Mesothelial cell of epicardium (in vitro differentiated cells): ENCODE data around the gene HOXB3. TPM values are rescaled to one million over a fixed set of nuclear protein-coding genes. Genes with fewer than 3 reads are reported as not detected.
A peak's percentile ranks its signal among the peaks of the same experiment; 100 is the strongest.

Experiments used
- DNase-seq, 2 experiments: peaks; one replicate each; pipeline ENCODE4 v3.0.0; 2021; ENCODE audit warnings: low spot score in 2 of 2; ENCODE audit not compliant: unreplicated experiment in 2 of 2
- H3K27ac Mint-ChIP-seq: 2 replicates; pipeline ENCODE4 v1.8.0; 2021; ENCODE audit warnings: mixed read lengths
- H3K27me3 Mint-ChIP-seq: 2 replicates; pipeline ENCODE4 v1.8.0; 2021; ENCODE audit warnings: low read depth, mixed read lengths
- H3K36me3 Mint-ChIP-seq: 2 replicates; pipeline ENCODE4 v1.8.0; 2021; ENCODE audit warnings: mixed read lengths
- H3K4me1 Mint-ChIP-seq: 2 replicates; pipeline ENCODE4 v1.8.0; 2021; ENCODE audit warnings: mixed read lengths
- H3K4me3 Mint-ChIP-seq: 2 replicates; pipeline ENCODE4 v1.8.0; 2021; ENCODE audit warnings: mild to moderate bottlenecking, moderate library complexity, mixed read lengths
- H3K9me3 Mint-ChIP-seq: 2 replicates; pipeline ENCODE4 v1.8.0; 2021; ENCODE audit warnings: mixed read lengths
- CTCF ChIP-seq: fragments of 200-600 bp; sonication (generic); IDR thresholded peaks from one replicate; pipeline ENCODE4 v1.5.0; 2021; ENCODE audit warnings: antibody characterized with exemption; ENCODE audit not compliant: unreplicated experiment
- total RNA-seq: library from RNA; stranded (reverse); gene quantifications from 3 replicates; pipeline ENCODE4 v1.2.1, GENCODE V29; 2021

HOXB3 gene
- total RNA-seq, 1 donor from 2014 or later, result 303 TPM

GRCh38 chr17:48571024-48571818 is 18.8 kb downstream of the HOXB3 start:
- Mint-ChIP-seq H3K36me3 (peaks cover 21% of the 10 kb centered on the region), H3K27ac (no peak overlapping the region), H3K4me1 (peaks cover 72% of the 10 kb centered on the region), H3K9me3 (no peaks in the 10 kb centered on the region), H3K27me3 (no peaks in the 10 kb centered on the region), H3K4me3 (no peak overlapping the region)
- TF ChIP-seq CTCF, result no peak
- DNase-seq, result no peak

- no peak for DNase-seq
- no peaks in the 10 kb centered on the region for H3K27me3 Mint-ChIP-seq
- H3K4me1 Mint-ChIP-seq, result peaks cover 65% of the 10 kb centered on the region
- H3K9me3 Mint-ChIP-seq, result no peaks in the 10 kb centered on the region
- no peak overlapping the region for H3K27ac Mint-ChIP-seq
- peaks cover 19% of the 10 kb centered on the region for H3K36me3 Mint-ChIP-seq
- no peak for TF ChIP-seq CTCF
- no peak overlapping the region for H3K4me3 Mint-ChIP-seq
Measured at GRCh38 chr17:48570325-48571023, 19.6 kb downstream of the HOXB3 start.

GRCh38 chr17:48569674-48570324 is 20.2 kb downstream of the HOXB3 start:
- Mint-ChIP-seq H3K4me3 (no peak overlapping the region), H3K27me3 (no peaks in the 10 kb centered on the region), H3K36me3 (peaks cover 19% of the 10 kb centered on the region), H3K4me1 (peaks cover 59% of the 10 kb centered on the region), H3K27ac (no peak overlapping the region), H3K9me3 (no peaks in the 10 kb centered on the region)
- TF ChIP-seq CTCF, result peak; percentile 9
- no peak for DNase-seq

GRCh38 chr17:48569240-48569582 is 20.8 kb downstream of the HOXB3 start:
- H3K4me1 Mint-ChIP-seq, result peaks cover 53% of the 10 kb centered on the region
- H3K9me3 Mint-ChIP-seq, result no peaks in the 10 kb centered on the region
- no peak overlapping the region for H3K4me3 Mint-ChIP-seq
- H3K36me3 Mint-ChIP-seq, result peaks cover 17% of the 10 kb centered on the region
- no peak for TF ChIP-seq CTCF
- no peak overlapping the region for H3K27ac Mint-ChIP-seq
- no peak for DNase-seq
- H3K27me3 Mint-ChIP-seq, result no peaks in the 10 kb centered on the region

GRCh38 chr17:48568499-48569239 is 21.4 kb downstream of the HOXB3 start:
- no peak for TF ChIP-seq CTCF
- H3K27me3 Mint-ChIP-seq, result no peaks in the 10 kb centered on the region
- peaks cover 50% of the 10 kb centered on the region for H3K4me1 Mint-ChIP-seq
- no peak overlapping the region for H3K27ac Mint-ChIP-seq
- no peak overlapping the region for H3K4me3 Mint-ChIP-seq
- H3K9me3 Mint-ChIP-seq, result no peaks in the 10 kb centered on the region
- H3K36me3 Mint-ChIP-seq, result peaks cover 13% of the 10 kb centered on the region
- DNase-seq, result no peak
